ENCODE data around the gene ELAVL3.
"Not testable (repeated sequence)": the region's sequence is repeated elsewhere in the genome, so short reads cannot be mapped to it uniquely, and the experiment has no call there.

The ELAVL3 gene

DNA sequence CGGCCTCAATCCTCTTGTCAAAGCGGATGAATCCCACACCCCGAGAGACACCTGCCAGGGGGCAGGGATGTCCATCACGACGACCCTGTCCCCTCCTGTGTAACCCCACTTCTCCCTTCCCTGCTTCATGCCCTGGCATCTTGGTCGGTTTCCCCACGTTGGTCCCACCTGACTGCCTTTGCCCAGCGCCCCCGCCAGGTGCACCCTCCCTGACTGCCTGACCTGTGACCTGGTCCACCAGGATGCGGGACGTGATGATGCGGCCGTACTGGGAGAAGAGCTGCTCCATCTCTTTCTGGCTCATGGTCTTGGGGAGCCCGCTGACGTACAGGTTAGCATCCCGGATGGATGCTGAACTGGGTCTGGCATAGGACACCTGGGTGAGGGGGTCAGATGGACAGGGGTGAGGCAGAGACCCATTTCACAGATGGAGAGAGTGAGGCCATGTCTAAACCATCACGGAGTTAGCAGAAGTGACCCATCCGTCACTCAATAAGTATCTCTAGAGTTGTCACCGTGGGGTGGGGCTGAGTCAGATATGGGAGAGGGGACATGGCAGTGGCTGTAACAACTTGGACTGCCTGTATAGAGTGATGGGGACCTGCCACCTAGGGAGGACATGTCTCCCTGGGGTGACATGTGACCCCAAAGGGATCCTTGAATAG, 22.5 kb downstream of the ELAVL3 start:
- DNase-seq = no peak

GRCh38 chr19:11457831-11458230, 23.0 kb downstream of the ELAVL3 start:
- DNase-seq = no peak

DNA sequence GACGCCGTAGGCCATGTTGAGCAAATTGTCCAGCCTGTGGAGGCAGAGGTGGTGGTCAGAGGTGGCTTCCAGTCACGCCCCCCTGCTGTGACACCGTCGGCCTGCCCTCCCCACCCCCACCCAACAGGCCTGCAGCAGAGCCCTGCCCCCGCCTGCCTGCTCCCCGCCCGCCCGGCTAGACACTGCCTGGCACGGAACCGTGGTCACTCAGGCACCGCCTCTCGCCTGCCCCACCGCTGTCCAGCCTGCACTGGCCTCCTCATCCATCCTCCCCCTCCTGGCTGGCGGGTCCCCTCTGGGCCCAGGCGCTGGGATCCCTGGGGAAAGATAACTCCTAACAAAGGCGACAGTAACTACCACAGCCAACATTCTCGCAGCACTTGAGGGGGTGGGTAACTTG, 23.7 kb downstream of the ELAVL3 start:
- no peak for DNase-seq

DNA sequence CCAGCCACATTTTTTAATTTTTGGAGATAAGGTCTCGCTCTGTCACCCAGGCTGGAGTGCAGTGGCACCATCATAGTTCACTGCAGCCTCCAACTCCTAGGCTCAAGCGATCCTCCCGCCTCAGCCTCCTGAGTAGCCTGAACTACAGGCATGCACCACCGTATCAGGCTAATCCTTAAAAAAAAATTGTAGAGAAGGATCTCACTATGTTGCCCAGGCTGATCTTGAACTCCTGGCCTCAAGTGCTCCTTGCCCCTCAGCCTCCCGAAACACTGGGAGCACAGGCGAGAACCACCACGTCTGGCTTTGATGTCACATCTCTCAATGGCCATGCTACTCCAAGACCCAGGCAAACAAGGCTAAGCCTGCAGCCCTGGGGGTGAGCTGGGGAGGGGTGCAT, 24.2 kb downstream of the ELAVL3 start:
- no peak for DNase-seq

DNA sequence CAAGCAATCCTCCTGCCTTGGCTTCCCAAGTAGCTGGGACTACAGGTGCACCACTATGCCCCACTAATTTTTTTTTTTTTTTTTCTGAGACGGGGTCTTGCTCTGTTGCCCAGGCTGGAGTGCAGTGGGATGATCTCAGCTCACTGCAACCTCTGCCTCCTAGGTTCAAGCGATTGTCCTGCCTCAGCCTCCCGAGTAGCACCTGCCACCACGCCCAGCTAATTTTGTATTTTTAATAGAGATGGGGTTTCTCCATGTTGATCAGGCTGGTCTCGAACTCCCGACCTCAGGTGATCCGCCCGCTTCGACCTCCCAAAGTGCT, 25.7 kb downstream of the ELAVL3 start:
- not testable (repeated sequence) for DNase-seq

- DNase-seq = no peak
These were observed 27.1 kb downstream of the ELAVL3 start for GRCh38 chr19:11453468-11454341.

DNA sequence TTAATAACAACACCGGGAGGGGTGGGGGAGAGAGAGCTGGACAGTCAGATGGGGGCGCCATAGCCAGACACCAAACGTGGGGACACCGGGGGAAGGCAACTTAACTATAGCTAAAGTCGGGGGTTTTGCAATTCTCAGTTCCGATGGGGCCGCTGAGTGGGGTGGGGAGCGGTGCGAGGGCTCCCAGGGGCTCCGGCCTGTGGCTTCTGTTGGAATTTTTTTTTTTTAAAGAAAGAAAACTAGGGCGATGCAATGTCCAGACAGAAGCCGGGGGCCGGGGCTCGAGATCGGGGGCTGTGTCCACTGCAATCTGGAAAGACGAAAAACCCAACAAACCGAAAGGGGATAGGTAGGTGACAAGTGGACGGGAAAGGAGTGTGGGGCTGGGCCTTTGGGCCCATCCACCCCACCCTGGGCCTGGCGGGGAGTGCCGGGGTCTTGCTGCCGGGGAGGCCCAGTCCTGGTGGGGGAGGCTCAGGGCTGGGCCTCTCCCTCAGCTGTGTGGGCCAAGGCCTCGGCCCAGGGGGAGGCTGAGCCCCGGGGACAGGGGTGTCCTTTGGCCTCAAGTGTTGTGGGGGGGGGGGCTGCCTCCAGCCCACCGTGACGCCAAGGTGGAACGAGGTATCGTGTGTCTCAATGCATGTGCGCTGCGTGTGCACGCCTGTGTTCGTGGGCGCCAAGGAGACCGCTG, 28.1 kb downstream of the ELAVL3 start:
- no peak for DNase-seq

DNA sequence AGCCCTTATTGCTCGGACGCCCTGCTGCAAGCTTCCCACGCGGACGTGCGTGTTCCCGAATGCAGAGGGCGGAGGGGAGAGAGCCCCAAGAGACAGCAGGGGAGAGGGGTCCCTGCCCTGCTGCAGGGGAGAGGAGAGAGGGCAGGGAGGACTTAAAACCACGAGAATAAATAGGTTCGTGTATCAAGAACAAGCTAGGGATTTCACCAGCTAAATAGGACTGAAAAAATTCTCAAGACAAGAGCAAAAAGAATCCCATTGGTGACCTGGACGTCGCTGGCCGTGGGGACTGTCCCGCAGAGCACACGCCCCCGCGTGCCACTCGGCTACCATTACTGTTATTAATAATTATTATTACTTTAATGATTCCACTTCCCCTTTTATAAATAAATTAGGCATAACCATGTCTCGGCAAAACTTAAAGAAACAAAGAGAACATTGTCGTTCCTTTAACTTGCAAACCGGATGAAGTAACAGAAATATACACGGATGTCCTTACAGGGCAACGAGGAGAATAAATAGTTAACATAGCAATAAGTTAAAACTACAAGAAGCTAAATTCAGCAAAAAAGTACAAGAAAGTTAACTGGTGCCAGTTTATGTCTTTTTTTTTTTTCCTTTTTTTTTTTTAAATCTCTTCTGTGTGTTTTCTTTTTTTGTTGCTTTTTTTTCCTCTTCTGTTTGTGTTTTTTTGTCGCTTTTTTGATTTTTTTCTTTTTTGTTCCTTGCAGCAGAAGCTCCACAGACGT, 28.8 kb downstream of the ELAVL3 start:
- no peak for DNase-seq

GRCh38 chr19:11451327-11451870, 29.4 kb downstream of the ELAVL3 start:
- no peak for DNase-seq

DNA sequence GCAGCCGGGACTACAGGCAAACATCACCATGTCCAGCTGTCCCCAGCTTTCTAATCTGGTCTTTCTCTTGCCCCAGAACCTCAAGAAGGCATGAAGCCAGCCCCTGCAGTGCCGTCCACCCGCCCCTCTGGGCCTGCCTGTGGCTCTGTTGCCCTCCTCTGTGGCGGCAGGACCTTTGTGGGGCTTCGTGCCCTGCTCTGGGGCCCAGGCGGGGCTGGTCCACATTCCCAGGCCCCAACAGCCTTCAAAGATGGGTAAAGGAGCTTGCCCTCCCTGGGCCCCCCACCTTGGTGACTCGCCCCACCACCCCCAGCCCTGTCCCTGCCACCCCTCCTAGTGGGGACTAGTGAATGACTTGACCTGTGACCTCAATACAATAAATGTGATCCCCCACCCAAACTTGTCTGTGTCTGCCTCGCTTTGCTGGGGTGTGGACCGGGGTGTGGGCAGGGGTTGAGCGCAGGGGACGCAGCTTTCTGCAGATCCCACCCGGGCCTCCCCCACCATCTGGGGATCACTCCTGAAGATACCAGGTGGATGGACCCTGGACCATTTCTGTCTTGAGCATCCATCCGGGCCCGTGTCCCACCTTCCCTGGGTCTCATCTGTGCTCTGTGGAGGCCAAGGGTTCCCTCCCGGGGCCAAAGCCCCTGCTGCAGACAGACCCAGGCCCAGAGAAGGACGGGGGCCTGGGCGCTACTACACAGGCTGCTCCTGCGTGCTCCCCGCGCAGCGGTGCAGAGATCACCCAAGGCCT, 30.1 kb downstream of the ELAVL3 start:
- DNase-seq = no peak

GRCh38 chr19:11448923-11449554, 31.8 kb downstream of the ELAVL3 start:
- DNase-seq = no peak

GRCh38 chr19:11448410-11448809, 32.4 kb downstream of the ELAVL3 start:
- DNase-seq = no peak

DNA sequence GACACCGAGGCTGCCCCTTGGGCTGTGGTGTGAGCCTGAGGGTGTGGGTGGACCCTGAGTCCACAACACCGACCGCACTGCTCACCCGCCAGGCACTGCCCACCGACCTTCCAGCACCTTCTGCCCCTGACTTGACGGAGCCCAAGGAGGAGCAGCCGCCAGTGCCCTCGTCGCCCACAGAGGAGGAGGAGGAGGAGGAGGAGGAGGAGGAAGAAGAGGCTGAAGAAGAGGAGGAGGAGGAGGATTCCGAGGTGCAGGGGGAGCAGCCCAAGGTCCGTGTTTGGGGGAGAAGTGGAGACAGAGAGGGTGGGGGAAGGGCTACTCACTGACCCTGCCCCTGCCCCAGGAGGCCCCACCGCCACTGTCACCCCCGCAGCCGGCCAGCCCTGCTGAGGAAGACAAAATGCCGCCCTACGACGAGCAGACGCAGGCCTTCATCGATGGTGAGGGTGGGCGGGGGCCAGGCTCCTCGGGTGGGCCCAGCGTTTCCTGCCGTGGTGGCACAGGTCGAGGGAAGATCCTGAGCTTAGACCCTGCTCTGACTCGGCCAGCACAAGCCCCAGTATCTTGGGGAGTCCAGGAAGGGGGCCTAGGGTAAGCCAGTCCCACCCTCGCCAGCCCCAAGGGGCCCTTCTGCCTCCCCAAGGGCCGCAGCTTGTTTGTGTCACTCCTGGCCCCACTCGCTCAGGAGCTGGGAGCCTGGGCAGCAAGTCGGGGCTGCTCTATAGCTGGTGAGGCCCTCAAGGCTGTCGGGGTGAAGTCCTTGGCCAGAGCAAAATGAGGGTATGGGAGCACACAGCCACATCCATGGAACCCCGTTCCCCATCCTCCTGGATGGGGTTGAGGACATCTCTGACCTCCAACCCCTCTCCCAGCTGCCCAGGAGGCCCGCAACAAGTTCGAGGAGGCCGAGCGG, 33.2 kb downstream of the ELAVL3 start:
- no peak for DNase-seq

DNA sequence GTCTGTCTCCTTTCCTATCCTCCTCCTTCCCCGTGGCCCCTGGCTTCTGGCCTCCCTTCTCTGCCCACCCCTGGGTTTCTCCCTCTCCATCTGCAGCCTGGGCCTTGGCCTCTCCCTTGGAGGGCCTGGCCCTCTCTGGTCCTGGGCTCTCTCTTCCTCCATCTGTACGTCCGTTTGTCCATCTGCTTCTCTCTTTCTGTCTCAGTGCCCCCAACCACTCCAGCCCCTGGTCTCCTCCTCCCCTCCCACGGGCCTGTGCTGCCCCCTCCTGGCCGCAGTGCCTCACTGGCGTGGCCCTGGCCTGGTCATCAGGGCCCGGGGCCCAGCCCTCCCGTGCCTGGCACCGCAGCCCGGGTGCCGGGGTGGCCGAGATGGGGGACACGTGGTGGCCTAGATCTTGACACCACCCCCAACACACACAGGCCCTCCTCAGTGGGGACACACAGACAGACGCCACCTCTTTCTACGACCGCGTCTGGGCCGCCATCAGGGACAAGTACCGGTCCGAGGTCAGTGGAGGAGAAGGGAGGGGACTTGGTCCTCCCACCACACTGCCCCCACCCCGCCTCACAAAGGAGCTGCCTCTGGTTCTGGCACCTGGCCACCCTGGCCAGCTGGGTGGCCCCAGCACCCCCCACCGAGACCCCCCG, 34.1 kb downstream of the ELAVL3 start:
- no peak for DNase-seq

GRCh38 chr19:11446271-11446651, 34.6 kb downstream of the ELAVL3 start:
- no peak for DNase-seq

GRCh38 chr19:11445141-11445540, 35.7 kb downstream of the ELAVL3 start:
- DNase-seq = no peak

GRCh38 chr19:11444059-11444458, 36.8 kb downstream of the ELAVL3 start:
- no peak for DNase-seq

DNA sequence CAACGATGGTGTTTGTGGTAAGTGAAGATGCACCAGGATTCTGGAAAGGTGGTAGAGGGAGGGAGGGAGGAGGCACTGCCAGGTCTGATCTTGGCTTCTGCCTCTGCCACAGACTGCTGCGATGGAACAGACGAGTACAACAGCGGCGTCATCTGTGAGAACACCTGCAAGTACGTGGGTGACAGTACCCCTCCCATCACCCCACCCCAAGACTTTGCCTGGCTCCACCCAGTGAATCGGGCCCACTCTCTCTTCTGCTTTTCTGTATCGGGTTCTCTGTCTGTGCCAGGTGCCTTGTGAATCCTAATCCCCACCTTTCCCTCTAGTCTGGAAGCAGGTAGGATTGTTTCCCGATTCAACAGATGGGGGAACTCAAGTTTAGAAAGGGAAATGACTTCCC, 42.9 kb downstream of the ELAVL3 start:
- DNase-seq = no peak

- no peak for DNase-seq
These were observed 45.0 kb downstream of the ELAVL3 start for GRCh38 chr19:11435833-11436313.
